Endodermal cell (in vitro differentiated cells): ENCODE measurements around the gene BLOC1S1. TPM values are rescaled to one million over a fixed set of nuclear protein-coding genes. Genes with fewer than 3 reads are reported as not detected.

Experiments
- DNase-seq: peaks from one replicate; pipeline ENCODE4 v3.0.0-alpha.2; 2017
- H3K27ac ChIP-seq: 2 replicates; pipeline ENCODE4 v1.5.1; 2013; ENCODE audit warnings: mild to moderate bottlenecking, low read depth, low read length, moderate library complexity
- H3K27me3 ChIP-seq: 2 replicates; pipeline ENCODE4 v1.6.1; 2013; ENCODE audit warnings: mild to moderate bottlenecking, low read length, moderate library complexity; ENCODE audit not compliant: insufficient read depth, control insufficient read depth, poor library complexity, severe bottlenecking
- H3K36me3 ChIP-seq: 2 replicates; pipeline ENCODE4 v1.7.0; 2013; ENCODE audit warnings: mild to moderate bottlenecking, low read length, moderate library complexity; ENCODE audit not compliant: control insufficient read depth, insufficient read depth
- H3K4me1 ChIP-seq: one replicate; pipeline ENCODE4 v1.7.0; 2013; ENCODE audit warnings: low read length; ENCODE audit not compliant: control insufficient read depth, insufficient read depth
- H3K4me3 ChIP-seq: 2 replicates; pipeline ENCODE4 v1.5.1; 2013; ENCODE audit warnings: mild to moderate bottlenecking, low read length, moderate library complexity
- H3K9ac ChIP-seq: 2 replicates; pipeline ENCODE4 v1.6.1; 2013; ENCODE audit warnings: mild to moderate bottlenecking, low read length, moderate library complexity; ENCODE audit not compliant: poor library complexity, severe bottlenecking; ENCODE audit errors: extremely low read depth
- H3K9me3 ChIP-seq: 2 replicates; pipeline ENCODE4 v1.6.1; 2013; ENCODE audit warnings: mild to moderate bottlenecking, low read length, moderate library complexity; ENCODE audit not compliant: control insufficient read depth
- H3K27ac Mint-ChIP-seq: 2 replicates; pipeline ENCODE4 v1.8.0; 2020; ENCODE audit warnings: mixed read lengths
- H3K27me3 Mint-ChIP-seq: 2 replicates; pipeline ENCODE4 v1.8.0; 2021; ENCODE audit warnings: mild to moderate bottlenecking, mixed read lengths; ENCODE audit not compliant: insufficient read depth
- H3K36me3 Mint-ChIP-seq: 2 replicates; pipeline ENCODE4 v1.8.0; 2020; ENCODE audit warnings: low read depth, mixed read lengths
- H3K4me1 Mint-ChIP-seq: 2 replicates; pipeline ENCODE4 v1.8.0; 2020; ENCODE audit warnings: mixed read lengths
- H3K4me3 Mint-ChIP-seq: 2 replicates; pipeline ENCODE4 v1.8.0; 2020; ENCODE audit warnings: mild to moderate bottlenecking, moderate library complexity, mixed read lengths
- H3K9me3 Mint-ChIP-seq: 2 replicates; pipeline ENCODE4 v1.8.0; 2020; ENCODE audit warnings: mild to moderate bottlenecking, mixed read lengths
- WGBS, 2 experiments: methylation state at CpG; one replicate each; pipeline versions ENCODE4 v1.1.5 to v1.1.7; 2013; ENCODE audit warnings: missing lambda C conversion rate in 2 of 2, mixed read lengths in 1 of 2; ENCODE audit not compliant: insufficient coverage in 1 of 2, insufficient read length in 1 of 2; 5-methylcytosine and 5-hydroxymethylcytosine counted together
- total RNA-seq, 2 donors: library from RNA; stranded (reverse); fragmentation: NEBNext Ultra II Directional in 1 of 2; extraction: Animal tissue kit (Norgen Biotek cat#: 25700) in 1 of 2; gene quantifications; 2 replicates in 1 of 2; 3 replicates in 1 of 2; pipeline ENCODE4 v1.2.1, GENCODE V29; 2021
- TF ChIP-seq, protein P1 (sequence below): fragments of 200-600 bp; sonication (generic); conservative IDR thresholded peaks from 2 replicates; pipeline ENCODE4 v1.5.0; 2021; ENCODE audit warnings: antibody characterized with exemption, mild to moderate bottlenecking

The BLOC1S1 gene
- total RNA-seq, 2 donors from 2014 or later: 95.1 to 102 TPM

DNA sequence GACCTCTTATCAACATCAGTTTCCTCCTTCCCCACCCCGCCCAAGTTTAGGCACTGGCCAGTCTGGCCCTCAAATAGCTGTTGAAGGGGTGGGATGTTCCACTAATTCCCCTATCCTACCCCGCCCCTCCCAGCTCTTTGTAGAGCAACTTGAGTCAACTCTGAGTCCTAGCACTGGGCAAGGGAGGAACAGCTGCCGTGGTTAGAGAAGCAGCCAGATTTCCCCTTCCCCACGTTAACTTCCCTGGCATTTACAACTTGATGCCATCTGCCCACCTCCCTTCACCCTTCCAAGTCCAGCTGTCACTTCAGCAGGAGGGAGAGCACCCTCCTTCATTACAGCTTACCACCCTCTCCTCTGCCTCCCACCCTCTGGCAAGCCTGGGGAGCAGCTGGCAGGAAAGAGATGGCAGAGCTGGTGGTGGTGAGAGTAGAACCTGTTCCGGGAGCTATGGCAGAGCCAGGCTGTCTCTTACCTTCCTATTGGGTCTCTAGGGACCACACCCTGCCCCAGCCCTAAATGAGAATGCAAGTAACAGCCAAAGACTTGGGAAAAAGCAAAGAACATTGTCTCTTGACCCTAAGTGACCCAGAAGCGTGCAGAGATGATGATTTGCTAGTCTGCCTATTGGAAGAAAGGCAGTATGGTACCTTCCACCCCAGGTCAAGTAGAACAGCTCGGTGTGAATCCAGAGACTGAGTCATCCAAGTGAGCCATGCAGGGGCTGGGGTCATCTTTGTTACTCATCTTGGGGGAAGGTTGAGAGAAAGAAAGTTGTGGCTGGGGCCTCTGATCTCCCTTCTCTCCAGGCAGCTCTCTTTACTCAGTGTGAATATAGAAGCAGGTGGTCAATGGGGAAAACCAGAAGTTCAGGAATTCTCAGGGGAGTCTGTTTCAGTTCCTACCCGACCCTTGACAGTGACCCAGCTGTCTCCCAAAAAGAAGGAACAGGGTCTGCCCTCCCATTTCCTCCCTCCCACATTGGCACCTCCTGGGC, 1.5 kb downstream of the BLOC1S1 start:
- 46 to 47% methylated on average over 7 to 8 of the region's 8 CpGs for WGBS, 2 experiments
- peak overlapping the region; percentile 88 for H3K4me3 ChIP-seq
- peaks cover 2% of the 10 kb centered on the region for H3K36me3 Mint-ChIP-seq
- no peaks in the 10 kb centered on the region for H3K9me3 ChIP-seq
- H3K27ac Mint-ChIP-seq: peak overlapping the region; percentile 87
- H3K4me3 Mint-ChIP-seq: peak overlapping the region; percentile 78
- no peak overlapping the region for H3K27ac ChIP-seq
- H3K9me3 Mint-ChIP-seq: no peaks in the 10 kb centered on the region
- peaks cover 3% of the 10 kb centered on the region for H3K36me3 ChIP-seq
- H3K4me1 Mint-ChIP-seq: peaks cover 31% of the 10 kb centered on the region
- H3K27me3 Mint-ChIP-seq: peaks cover 15% of the 10 kb centered on the region
- peaks cover 5% of the 10 kb centered on the region for H3K4me1 ChIP-seq
- TF ChIP-seq, protein P1, sequence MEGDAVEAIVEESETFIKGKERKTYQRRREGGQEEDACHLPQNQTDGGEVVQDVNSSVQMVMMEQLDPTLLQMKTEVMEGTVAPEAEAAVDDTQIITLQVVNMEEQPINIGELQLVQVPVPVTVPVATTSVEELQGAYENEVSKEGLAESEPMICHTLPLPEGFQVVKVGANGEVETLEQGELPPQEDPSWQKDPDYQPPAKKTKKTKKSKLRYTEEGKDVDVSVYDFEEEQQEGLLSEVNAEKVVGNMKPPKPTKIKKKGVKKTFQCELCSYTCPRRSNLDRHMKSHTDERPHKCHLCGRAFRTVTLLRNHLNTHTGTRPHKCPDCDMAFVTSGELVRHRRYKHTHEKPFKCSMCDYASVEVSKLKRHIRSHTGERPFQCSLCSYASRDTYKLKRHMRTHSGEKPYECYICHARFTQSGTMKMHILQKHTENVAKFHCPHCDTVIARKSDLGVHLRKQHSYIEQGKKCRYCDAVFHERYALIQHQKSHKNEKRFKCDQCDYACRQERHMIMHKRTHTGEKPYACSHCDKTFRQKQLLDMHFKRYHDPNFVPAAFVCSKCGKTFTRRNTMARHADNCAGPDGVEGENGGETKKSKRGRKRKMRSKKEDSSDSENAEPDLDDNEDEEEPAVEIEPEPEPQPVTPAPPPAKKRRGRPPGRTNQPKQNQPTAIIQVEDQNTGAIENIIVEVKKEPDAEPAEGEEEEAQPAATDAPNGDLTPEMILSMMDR: no peak
- H3K9ac ChIP-seq: no peak overlapping the region
- H3K27me3 ChIP-seq: peaks cover 15% of the 10 kb centered on the region
- DNase-seq: no peak

DNA sequence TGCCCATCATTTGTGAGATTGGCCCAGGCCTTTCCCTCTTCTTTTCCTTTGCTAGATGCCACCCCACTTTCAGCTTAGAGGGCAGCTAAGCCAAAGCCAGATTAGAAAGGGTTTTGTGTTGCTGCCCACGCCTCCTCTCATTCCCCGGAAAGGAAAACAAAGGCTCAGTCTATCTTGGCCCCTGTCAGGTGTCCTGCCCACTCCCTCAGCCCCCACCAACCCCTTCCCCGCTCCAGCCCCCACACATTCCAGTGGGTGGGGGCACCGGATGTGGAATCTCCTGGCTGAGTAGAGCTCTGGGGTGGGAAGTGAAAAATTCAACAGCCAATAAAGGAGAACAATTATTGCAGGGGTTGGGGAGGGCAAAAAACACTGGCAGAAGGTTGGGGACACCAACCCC, 2.2 kb downstream of the BLOC1S1 start:
- Histone ChIP-seq H3K36me3 (peaks cover 7% of the 10 kb centered on the region), H3K4me3 (peak overlapping the region; percentile 88), H3K27me3 (peaks cover 8% of the 10 kb centered on the region), H3K4me1 (peaks cover 5% of the 10 kb centered on the region), H3K9me3 (no peaks in the 10 kb centered on the region), H3K9ac (no peak overlapping the region), H3K27ac (no peak overlapping the region)
- DNase-seq: peak; percentile 75
- H3K4me1 Mint-ChIP-seq: peaks cover 31% of the 10 kb centered on the region
- peak overlapping the region; percentile 78 for H3K4me3 Mint-ChIP-seq
- H3K27ac Mint-ChIP-seq: peak overlapping the region; percentile 87
- no peaks in the 10 kb centered on the region for H3K9me3 Mint-ChIP-seq
- H3K36me3 Mint-ChIP-seq: peaks cover 2% of the 10 kb centered on the region
- TF ChIP-seq, protein P1: no peak
- peaks cover 8% of the 10 kb centered on the region for H3K27me3 Mint-ChIP-seq
- WGBS, 2 experiments: 0 to 43% methylated on average over 1 to 3 of the region's 4 CpGs

DNA sequence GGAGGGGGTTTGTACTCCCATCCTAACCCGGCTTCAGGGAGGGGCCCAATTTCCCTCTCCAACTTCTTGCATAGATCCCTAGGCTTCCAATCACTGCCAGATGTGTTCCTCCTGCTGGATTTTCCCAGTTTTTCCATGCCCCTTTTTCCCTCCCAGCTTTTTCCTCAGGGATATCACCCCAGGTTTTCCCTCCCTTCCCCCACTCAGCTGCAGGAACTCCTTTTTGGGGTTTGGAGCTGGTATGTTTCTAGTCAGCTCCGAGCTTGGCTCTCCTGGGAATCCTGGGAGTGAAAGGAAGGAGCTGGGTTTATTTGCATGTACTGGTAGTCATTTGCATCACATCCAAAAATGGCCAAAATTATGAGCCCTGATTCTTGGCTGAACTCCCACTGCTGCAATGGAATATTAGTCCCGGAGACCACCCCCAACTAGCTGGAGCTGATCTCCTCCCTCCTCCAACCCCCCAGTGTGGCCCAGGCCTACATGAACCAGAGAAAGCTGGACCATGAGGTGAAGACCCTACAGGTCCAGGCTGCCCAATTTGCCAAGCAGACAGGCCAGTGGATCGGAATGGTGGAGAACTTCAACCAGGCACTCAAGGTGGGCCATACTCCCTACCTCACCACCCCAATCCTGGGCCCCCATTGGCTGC, 2.9 kb downstream of the BLOC1S1 start:
- Histone ChIP-seq H3K9me3 (no peaks in the 10 kb centered on the region), H3K4me3 (no peak overlapping the region), H3K27me3 (peaks cover 1% of the 10 kb centered on the region), H3K36me3 (peaks cover 14% of the 10 kb centered on the region), H3K4me1 (peaks cover 5% of the 10 kb centered on the region), H3K27ac (no peak overlapping the region), H3K9ac (no peak overlapping the region)
- H3K4me1 Mint-ChIP-seq: peaks cover 31% of the 10 kb centered on the region
- H3K27ac Mint-ChIP-seq: peak overlapping the region; percentile 87
- no peak for DNase-seq
- peaks cover 1% of the 10 kb centered on the region for H3K27me3 Mint-ChIP-seq
- WGBS, 2 experiments: 72 to 84% methylated on average over 2 to 4 of the region's 4 CpGs
- no peaks in the 10 kb centered on the region for H3K9me3 Mint-ChIP-seq
- H3K36me3 Mint-ChIP-seq: peaks cover 10% of the 10 kb centered on the region
- H3K4me3 Mint-ChIP-seq: peak overlapping the region; percentile 78
- TF ChIP-seq, protein P1: no peak
